HepG2 (cell line): Measurements from ENCODE around the gene SSBP4. TPM values are rescaled to one million over a fixed set of nuclear protein-coding genes. Genes with fewer than 3 reads are reported as not detected.

ENCODE experiments used
- microRNA-seq: library from miRNA; unstranded; fragments of <30 nt; microRNA quantifications from one replicate; pipeline ENCODE4, GENCODE V29; 2020
- polyA plus RNA-seq, 8 experiments: library from polyadenylated mRNA; depleted of rRNA in 3 of 8; stranded (reverse) in 7 of 8; unstranded in 1 of 8; fragments of >200 nt; fragmentation: Illumina TruSeq in 4 of 8; extraction: Trizol in 4 of 8; gene quantifications; 2 replicates each; pipeline versions ENCODE4 v1.2.1 to v1.2.3, GENCODE V29; 2011 to 2016; ENCODE audit warnings: low read depth in 4 of 8, missing spikeins in 1 of 8, mixed read lengths in 1 of 8; ENCODE audit not compliant: insufficient read depth in 1 of 8
- small RNA-seq, 3 experiments: library from RNA; depleted of rRNA; stranded (forward); fragments of <200 nt; gene quantifications; one replicate each; pipeline ENCODE3, GENCODE V24; 2012; ENCODE audit warnings: low read depth in 2 of 3, low replicate concordance in 1 of 3; ENCODE audit not compliant: insufficient read length in 3 of 3, insufficient read depth in 2 of 3
- total RNA-seq, 5 experiments: library from RNA; depleted of rRNA; stranded (reverse); fragments of >200 nt; fragmentation: Illumina TruSeq; extraction: Trizol; gene quantifications; 2 replicates each; pipeline ENCODE4 v1.2.3, GENCODE V29; 2016; ENCODE audit warnings: low read depth in 1 of 5

Gene SSBP4
- total and polyA plus RNA-seq, 2 of the 13 experiments (the other 11 are each of a cell fraction or from before 2014, with no cell fraction given): 20.8 to 39.5 TPM

Small RNA genes within 50 kb of the gene (microRNA-seq; reads per million reads assigned to microRNA genes)
- gene MIR3189: 29.8 reads per million, percentile 59 among the genes with 10 or more reads in this experiment

Small RNA genes within 50 kb of the gene (small RNA-seq; reads per million reads assigned to genes)
- gene MIR3189: 0.31 to 14.5 (median 5.9) reads per million in 3 experiments

Other genes with a start within 250 kb of the SSBP4 start
- 41.2 and 79.4 TPM in 2 replicates for gene IFI30, start 245.6 kb upstream of the SSBP4 start, total RNA-seq (2016; rRNA removed; fragmentation: Illumina TruSeq; extraction: Trizol)
- 24.7 and 25.0 TPM in 2 replicates for gene IFI30, start 245.6 kb upstream of the SSBP4 start, polyA plus RNA-seq (2011; rRNA removed)
- 13.0 and 16.7 TPM in 2 replicates for gene MPV17L2, start 226.2 kb upstream of the SSBP4 start, total RNA-seq (2016; rRNA removed; fragmentation: Illumina TruSeq; extraction: Trizol)
- 12.4 and 13.6 TPM in 2 replicates for gene MPV17L2, start 226.2 kb upstream of the SSBP4 start, polyA plus RNA-seq (2011; rRNA removed)
- 0.53 and 0.58 TPM in 2 replicates for gene RAB3A, start 215.4 kb upstream of the SSBP4 start, total RNA-seq (2016; rRNA removed; fragmentation: Illumina TruSeq; extraction: Trizol)
- gene RAB3A, start 215.4 kb upstream of the SSBP4 start, polyA plus RNA-seq (2011; rRNA removed): 0.95 and 0.98 TPM in 2 replicates
- gene PDE4C, start 193.0 kb upstream of the SSBP4 start, total RNA-seq (2016; rRNA removed; fragmentation: Illumina TruSeq; extraction: Trizol): 0.90 and 1.4 TPM in 2 replicates
- 14.0 and 17.9 TPM in 2 replicates for gene PDE4C, start 193.0 kb upstream of the SSBP4 start, polyA plus RNA-seq (2011; rRNA removed)
- gene IQCN, start 144.9 kb upstream of the SSBP4 start, total RNA-seq (2016; rRNA removed; fragmentation: Illumina TruSeq; extraction: Trizol): 0.04 and 0.07 TPM in 2 replicates
- 0.14 and 0.18 TPM in 2 replicates for gene IQCN, start 144.9 kb upstream of the SSBP4 start, polyA plus RNA-seq (2011; rRNA removed)
- 31.8 and 41.2 TPM in 2 replicates for gene JUND, start 137.8 kb upstream of the SSBP4 start, total RNA-seq (2016; rRNA removed; fragmentation: Illumina TruSeq; extraction: Trizol)
- 59.8 and 124 TPM in 2 replicates for gene JUND, start 137.8 kb upstream of the SSBP4 start, polyA plus RNA-seq (2011; rRNA removed)
- gene LSM4, start 96.3 kb upstream of the SSBP4 start, total RNA-seq (2016; rRNA removed; fragmentation: Illumina TruSeq; extraction: Trizol): 166 and 188 TPM in 2 replicates
- gene LSM4, start 96.3 kb upstream of the SSBP4 start, polyA plus RNA-seq (2011; rRNA removed): 65.8 and 66.8 TPM in 2 replicates
- gene PGPEP1, start 78.8 kb upstream of the SSBP4 start, total RNA-seq (2016; rRNA removed; fragmentation: Illumina TruSeq; extraction: Trizol): 56.6 and 57.7 TPM in 2 replicates
- gene PGPEP1, start 78.8 kb upstream of the SSBP4 start, polyA plus RNA-seq (2011; rRNA removed): 53.1 and 64.3 TPM in 2 replicates
- 43.0 and 146 TPM in 2 replicates for gene GDF15, start 33.2 kb upstream of the SSBP4 start, total RNA-seq (2016; rRNA removed; fragmentation: Illumina TruSeq; extraction: Trizol)
- gene GDF15, start 33.2 kb upstream of the SSBP4 start, polyA plus RNA-seq (2011; rRNA removed): 422 and 537 TPM in 2 replicates
- 0.13 TPM in 1 of 2 replicates, not detected in the other for gene LRRC25, start 21.8 kb upstream of the SSBP4 start, total RNA-seq (2016; rRNA removed; fragmentation: Illumina TruSeq; extraction: Trizol)
- 0.53 and 0.85 TPM in 2 replicates for gene LRRC25, start 21.8 kb upstream of the SSBP4 start, polyA plus RNA-seq (2011; rRNA removed)
- 29.4 and 48.5 TPM in 2 replicates for gene ISYNA1, start 18.7 kb downstream of the SSBP4 start, total RNA-seq (2016; rRNA removed; fragmentation: Illumina TruSeq; extraction: Trizol)
- 29.6 and 36.5 TPM in 2 replicates for gene ISYNA1, start 18.7 kb downstream of the SSBP4 start, polyA plus RNA-seq (2011; rRNA removed)
- 3.2 and 3.7 TPM in 2 replicates for gene ELL, start 102.7 kb downstream of the SSBP4 start, total RNA-seq (2016; rRNA removed; fragmentation: Illumina TruSeq; extraction: Trizol)
- gene ELL, start 102.7 kb downstream of the SSBP4 start, polyA plus RNA-seq (2011; rRNA removed): 5.4 and 5.8 TPM in 2 replicates
- 75.1 and 81.7 TPM in 2 replicates for gene FKBP8, start 124.2 kb downstream of the SSBP4 start, total RNA-seq (2016; rRNA removed; fragmentation: Illumina TruSeq; extraction: Trizol)
- gene FKBP8, start 124.2 kb downstream of the SSBP4 start, polyA plus RNA-seq (2011; rRNA removed): 93.9 and 135 TPM in 2 replicates
- gene KXD1, start 138.5 kb downstream of the SSBP4 start, total RNA-seq (2016; rRNA removed; fragmentation: Illumina TruSeq; extraction: Trizol): 44.6 and 53.1 TPM in 2 replicates
- gene KXD1, start 138.5 kb downstream of the SSBP4 start, polyA plus RNA-seq (2011; rRNA removed): 143 and 160 TPM in 2 replicates
- 959 and 1,184 TPM in 2 replicates for gene UBA52, start 152.5 kb downstream of the SSBP4 start, total RNA-seq (2016; rRNA removed; fragmentation: Illumina TruSeq; extraction: Trizol)
- 1,655 and 1,782 TPM in 2 replicates for gene UBA52, start 152.5 kb downstream of the SSBP4 start, polyA plus RNA-seq (2011; rRNA removed)
- 20.7 and 25.4 TPM in 2 replicates for gene REX1BD, start 169.4 kb downstream of the SSBP4 start, total RNA-seq (2016; rRNA removed; fragmentation: Illumina TruSeq; extraction: Trizol)
- 7.5 and 7.6 TPM in 2 replicates for gene REX1BD, start 169.4 kb downstream of the SSBP4 start, polyA plus RNA-seq (2011; rRNA removed)
- 105 and 217 TPM in 2 replicates for gene CRLF1, start 187.4 kb downstream of the SSBP4 start, total RNA-seq (2016; rRNA removed; fragmentation: Illumina TruSeq; extraction: Trizol)
- gene CRLF1, start 187.4 kb downstream of the SSBP4 start, polyA plus RNA-seq (2011; rRNA removed): 296 and 337 TPM in 2 replicates
- 0.69 and 0.97 TPM in 2 replicates for gene TMEM59L, start 193.5 kb downstream of the SSBP4 start, total RNA-seq (2016; rRNA removed; fragmentation: Illumina TruSeq; extraction: Trizol)
- gene TMEM59L, start 193.5 kb downstream of the SSBP4 start, polyA plus RNA-seq (2011; rRNA removed): 5.5 and 7.2 TPM in 2 replicates
- 1.7 and 3.4 TPM in 2 replicates for gene KLHL26, start 217.6 kb downstream of the SSBP4 start, total RNA-seq (2016; rRNA removed; fragmentation: Illumina TruSeq; extraction: Trizol)
- 1.2 and 1.5 TPM in 2 replicates for gene KLHL26, start 217.6 kb downstream of the SSBP4 start, polyA plus RNA-seq (2011; rRNA removed)